H1 (cell line): ENCODE results near the gene PPM1M. TPM values are rescaled to one million over a fixed set of nuclear protein-coding genes. Genes with fewer than 3 reads are reported as not detected.

Experiments
- CTCF ChIA-PET: fragments of 300-600 bp; sonication (Branson Sonifier 250); formaldehyde crosslinking; loops from one replicate; lab custom pipeline; 2021; ENCODE audit not compliant: partially characterized antibody; lab: Charles Lee
- POLR2A ChIA-PET: fragments of 300-600 bp; sonication (Branson Sonifier 250); formaldehyde crosslinking; loops from one replicate; lab custom pipeline; 2021; ENCODE audit warnings: inconsistent platforms; ENCODE audit not compliant: partially characterized antibody; lab: Charles Lee
- DNase-seq, 2 experiments: peaks; one replicate each; pipeline versions ENCODE4 v3.0.0 to v3.0.0-alpha.2; 2010 to 2022; ENCODE audit warnings: low spot score in 2 of 2, low read depth in 1 of 2, mixed read lengths in 1 of 2
- FAIRE-seq: peaks from 2 replicates; lab custom pipeline; 2011; peaks lifted over from hg19 to GRCh38; lab: Jason Lieb, UNC
- H2AFZ ChIP-seq: 2 replicates; pipeline ENCODE4 v1.8.1; 2012; ENCODE audit warnings: low read length, inconsistent platforms
- H2AK5ac ChIP-seq: 2 replicates; pipeline ENCODE4 v1.6.1; 2013; ENCODE audit warnings: low read depth, low read length
- H2BK120ac ChIP-seq: replicated peaks from 2 replicates; pipeline ENCODE3; 2013; ENCODE audit warnings: low read depth, low read length, inconsistent platforms
- H2BK12ac ChIP-seq: 2 replicates; pipeline ENCODE4 v1.6.1; 2013; ENCODE audit warnings: low read depth, low read length
- H2BK15ac ChIP-seq: 2 replicates; pipeline ENCODE4 v1.6.1; 2013; ENCODE audit warnings: low read length
- H2BK20ac ChIP-seq: 2 replicates; pipeline ENCODE4 v1.6.1; 2013; ENCODE audit warnings: low read length
- H2BK5ac ChIP-seq: 2 replicates; pipeline ENCODE4 v1.6.1; 2013; ENCODE audit warnings: low read depth, low read length
- H3K14ac ChIP-seq: 2 replicates; pipeline ENCODE4 v1.6.1; 2013; ENCODE audit warnings: inconsistent platforms; ENCODE audit not compliant: insufficient read length
- H3K18ac ChIP-seq: 2 replicates; pipeline ENCODE4 v1.6.1; 2013; ENCODE audit warnings: low read length; ENCODE audit errors: extremely low read depth
- H3K23ac ChIP-seq: 2 replicates; pipeline ENCODE4 v1.6.1; 2013; ENCODE audit warnings: inconsistent platforms; ENCODE audit not compliant: insufficient read length
- H3K23me2 ChIP-seq: 2 replicates; pipeline ENCODE4 v1.6.1; 2013; ENCODE audit warnings: low read depth, low read length
- H3K27ac ChIP-seq: 2 replicates; pipeline ENCODE4 v1.6.1; 2011; ENCODE audit warnings: low read depth, low read length, inconsistent platforms
- H3K27me3 ChIP-seq, 4 experiments: replicated peaks in 1 of 4; 1 replicate in 1 of 4; 2 replicates in 3 of 4; pipeline versions ENCODE4 v1.6.1 to v1.8.1; 2011 to 2013; ENCODE audit warnings: low read length in 3 of 4, mild to moderate bottlenecking in 3 of 4, inconsistent platforms in 2 of 4, mixed read lengths in 2 of 4, moderate library complexity in 1 of 4; ENCODE audit not compliant: control insufficient read depth in 3 of 4, insufficient read depth in 3 of 4; ENCODE audit errors: extremely low read depth in 1 of 4
- H3K36me3 ChIP-seq, 4 experiments: 2 replicates each; pipeline versions ENCODE4 v1.6.1 to v1.8.1; 2011 to 2013; ENCODE audit warnings: mild to moderate bottlenecking in 4 of 4, low read length in 3 of 4, moderate library complexity in 2 of 4, control low read depth in 1 of 4, inconsistent platforms in 1 of 4; ENCODE audit not compliant: insufficient read depth in 4 of 4, control insufficient read depth in 2 of 4
- H3K4ac ChIP-seq: replicated peaks from 2 replicates; pipeline ENCODE3; 2013; ENCODE audit warnings: low read length, low read depth, mixed read lengths, inconsistent platforms; ENCODE audit not compliant: insufficient read length
- H3K4me1 ChIP-seq, 4 experiments: replicated peaks in 1 of 4; 1 replicate in 1 of 4; 2 replicates in 3 of 4; pipeline versions ENCODE4 v1.6.1 to v1.8.1; 2011 to 2013; ENCODE audit warnings: low read length in 3 of 4, inconsistent platforms in 2 of 4, mixed read lengths in 1 of 4; ENCODE audit not compliant: insufficient read depth in 4 of 4, control insufficient read depth in 3 of 4
- H3K4me2 ChIP-seq, 2 experiments: 2 replicates each; pipeline versions ENCODE4 v1.6.1 to v1.8.1; 2011 to 2013; ENCODE audit warnings: low read depth in 2 of 2, low read length in 2 of 2, control low read depth in 1 of 2, inconsistent platforms in 1 of 2, mild to moderate bottlenecking in 1 of 2; ENCODE audit not compliant: insufficient read depth in 1 of 2
- H3K4me3 ChIP-seq, 4 experiments: fragments of 200-600, 300-600 bp in 1 of 4; sonication (generic), shearing (Covaris generic), sonication (Bioruptor Twin) in 1 of 4; 2 replicates each; pipeline versions ENCODE4 v1.5.1 to v1.8.1; 2011 to 2016; ENCODE audit warnings: low read length in 4 of 4, low read depth in 3 of 4, control low read depth in 2 of 4, inconsistent platforms in 2 of 4, mild to moderate bottlenecking in 2 of 4, mixed read lengths in 1 of 4, moderate library complexity in 1 of 4; ENCODE audit not compliant: insufficient read depth in 2 of 4; ENCODE audit errors: extremely low read depth in 1 of 4
- H3K56ac ChIP-seq: replicated peaks from 2 replicates; pipeline ENCODE3; 2013; ENCODE audit warnings: low read depth, mild to moderate bottlenecking, mixed read lengths, low read length, inconsistent platforms; ENCODE audit not compliant: insufficient read length
- H3K79me1 ChIP-seq: 2 replicates; pipeline ENCODE4 v1.6.1; 2013; ENCODE audit warnings: low read depth, low read length, control low read depth
- H3K79me2 ChIP-seq, 2 experiments: 2 replicates each; pipeline versions ENCODE4 v1.6.1 to v1.8.1; 2012 to 2013; ENCODE audit warnings: low read length in 2 of 2, mild to moderate bottlenecking in 2 of 2, inconsistent platforms in 1 of 2; ENCODE audit not compliant: insufficient read depth in 2 of 2, control insufficient read depth in 1 of 2
- H3K9ac ChIP-seq, 4 experiments: replicated peaks in 1 of 4; 1 replicate in 1 of 4; 2 replicates in 3 of 4; pipeline versions ENCODE4 v1.6.1 to v1.8.1; 2011 to 2013; ENCODE audit warnings: low read depth in 3 of 4, low read length in 3 of 4, control low read depth in 2 of 4, mild to moderate bottlenecking in 2 of 4, moderate library complexity in 2 of 4, inconsistent platforms in 1 of 4; ENCODE audit errors: extremely low read depth in 1 of 4
- H3K9me3 ChIP-seq, 2 experiments: 2 replicates each; pipeline versions ENCODE4 v1.6.1 to v1.8.1; 2012 to 2013; ENCODE audit warnings: mild to moderate bottlenecking in 2 of 2, moderate library complexity in 2 of 2, control low read depth in 1 of 2, inconsistent platforms in 1 of 2, low read depth in 1 of 2, low read length in 1 of 2, mixed read lengths in 1 of 2; ENCODE audit not compliant: insufficient read depth in 2 of 2
- H4K20me1 ChIP-seq, 2 experiments: replicated peaks in 1 of 2; 2 replicates each; pipeline versions ENCODE3 to v1.8.1; 2011 to 2013; ENCODE audit warnings: inconsistent platforms in 2 of 2, low read length in 2 of 2, mild to moderate bottlenecking in 1 of 2; ENCODE audit not compliant: insufficient read depth in 2 of 2, control insufficient read depth in 1 of 2
- H4K5ac ChIP-seq: 2 replicates; pipeline ENCODE4 v1.6.1; 2013; ENCODE audit warnings: low read length, low read depth, mixed read lengths, inconsistent platforms; ENCODE audit not compliant: insufficient read length
- H4K8ac ChIP-seq: 2 replicates; pipeline ENCODE4 v1.8.0; 2013; ENCODE audit warnings: mild to moderate bottlenecking, moderate library complexity, low read length, inconsistent platforms; ENCODE audit not compliant: insufficient read depth; ENCODE audit errors: extremely low read depth
- H4K91ac ChIP-seq: replicated peaks from 2 replicates; pipeline ENCODE3; 2013; ENCODE audit warnings: low read length, mixed read lengths, inconsistent platforms; ENCODE audit not compliant: insufficient read length
- BRCA1 ChIP-seq: IDR thresholded peaks from 2 replicates; pipeline ENCODE4 v1.6.1; 2012; ENCODE audit warnings: low read depth, low read length, improper control_type of control experiment
- CBX5 ChIP-seq: fragments of 300-800, 300-1000 bp; sonication (generic); IDR thresholded peaks from 2 replicates; pipeline ENCODE4 v1.7.1; 2016; ENCODE audit warnings: antibody characterized with exemption, low read length, low read depth
- EGR1 ChIP-seq: IDR thresholded peaks from 2 replicates; pipeline ENCODE4 v1.6.1; 2011; ENCODE audit warnings: low read depth, low read length, borderline replicate concordance
- GABPA ChIP-seq: IDR thresholded peaks from 2 replicates; pipeline ENCODE4 v1.6.1; 2011; ENCODE audit warnings: mild to moderate bottlenecking, low read length, moderate library complexity, borderline replicate concordance; ENCODE audit not compliant: insufficient read depth
- HDAC2 ChIP-seq, 2 experiments: fragments of 300-600 bp in 1 of 2; sonication (generic) in 1 of 2; IDR thresholded peaks; 2 replicates each; pipeline ENCODE4 v1.6.1; 2011 to 2012; ENCODE audit warnings: low read depth in 2 of 2, low read length in 2 of 2, mild to moderate bottlenecking in 2 of 2, moderate library complexity in 2 of 2, borderline replicate concordance in 1 of 2, inconsistent platforms in 1 of 2
- HDAC6 ChIP-seq: IDR thresholded peaks from one replicate; pipeline ENCODE4 v1.7.1; 2012; ENCODE audit warnings: low read depth, mild to moderate bottlenecking, inconsistent platforms, low read length, moderate library complexity
- JUN ChIP-seq: IDR thresholded peaks from 2 replicates; pipeline ENCODE4 v1.6.1; 2011; ENCODE audit warnings: low read depth, mild to moderate bottlenecking, improper control_type of control experiment, low read length
- RAD21 ChIP-seq, 2 experiments: IDR thresholded peaks in 1 of 2; conservative IDR thresholded peaks in 1 of 2; 2 replicates each; pipeline ENCODE4 v1.6.1; 2011; ENCODE audit warnings: low read depth in 2 of 2, low read length in 2 of 2, improper control_type of control experiment in 1 of 2, inconsistent platforms in 1 of 2, mild to moderate bottlenecking in 1 of 2, moderate library complexity in 1 of 2
- RFX5 ChIP-seq: IDR thresholded peaks from 2 replicates; pipeline ENCODE4 v1.6.1; 2011; ENCODE audit warnings: low read depth, low read length, improper control_type of control experiment, borderline replicate concordance
- SRF ChIP-seq: IDR thresholded peaks from 2 replicates; pipeline ENCODE4 v1.6.1; 2011; ENCODE audit warnings: mild to moderate bottlenecking, low read depth, low read length, moderate library complexity
- WGBS, 2 experiments: shearing (Covaris generic) in 1 of 2; methylation state at CpG; one replicate each; pipeline versions ENCODE4 v1.1.6 to v1.1.7; 2013 to 2015; ENCODE audit warnings: low lambda C conversion rate in 2 of 2, mixed read lengths in 2 of 2, inconsistent platforms in 1 of 2, low coverage in 1 of 2, missing lambda C conversion rate in 1 of 2; ENCODE audit not compliant: insufficient replicate concordance in 2 of 2, insufficient coverage in 1 of 2, insufficient read length in 1 of 2; ENCODE audit errors: extremely low coverage in 1 of 2, missing lambda C conversion rate in 1 of 2; 5-methylcytosine and 5-hydroxymethylcytosine counted together
- polyA plus RNA-seq, 7 experiments: library from polyadenylated mRNA; depleted of rRNA in 3 of 7; stranded (reverse) in 5 of 7; unstranded in 2 of 7; fragments of >200 nt in 5 of 7; fragments of 200-250 nt in 2 of 7; gene quantifications; 1 replicate in 5 of 7; 2 replicates in 1 of 7; 4 replicates in 1 of 7; pipeline versions ENCODE4 v1.2.1 to v1.2.3, GENCODE V29; 2011 to 2013; ENCODE audit warnings: missing spikeins in 2 of 7, mixed read lengths in 2 of 7
- total RNA-seq: library from RNA; stranded (reverse); fragmentation: NEBNext Ultra II Directional; extraction: Animal tissue kit (Norgen Biotek cat#: 25700); gene quantifications from 2 replicates; pipeline ENCODE4 v1.2.1, GENCODE V29; 2021
- TF ChIP-seq, protein P1 (sequence below), 3 experiments: IDR thresholded peaks; 1 replicate in 2 of 3; 2 replicates in 1 of 3; pipeline versions ENCODE4 v1.5.1 to v1.6.1; 2011; ENCODE audit warnings: low read length in 3 of 3, mild to moderate bottlenecking in 3 of 3, inconsistent platforms in 2 of 3, low read depth in 1 of 3, moderate library complexity in 1 of 3; ENCODE audit not compliant: insufficient read depth in 1 of 3; ENCODE audit errors: control extremely low read depth in 1 of 3

PPM1M gene
- total and polyA plus RNA-seq, 2 of the 8 experiments (the other 6 are each of a cell fraction or from before 2014, with no cell fraction given), result 5.2 to 6.3 TPM

DNA sequence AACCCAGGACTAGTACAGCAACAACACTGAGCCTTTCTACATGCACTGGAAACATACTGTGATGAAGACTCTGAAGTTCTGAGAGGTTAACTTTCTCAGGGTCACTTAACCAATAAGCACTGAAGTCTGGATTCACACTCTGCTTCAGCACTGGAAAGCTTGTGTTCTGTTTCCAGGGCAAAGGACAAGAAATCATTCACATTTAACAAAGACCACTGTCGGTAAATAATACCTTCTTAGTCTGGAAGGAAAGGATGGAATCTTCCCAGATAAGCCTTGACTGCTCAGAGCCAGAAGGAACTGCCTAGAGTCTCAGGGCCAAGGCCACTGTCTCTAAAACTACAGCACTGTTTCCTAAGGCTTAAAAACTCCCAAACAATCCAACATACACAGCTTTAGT is 37.7 kb downstream of the PPM1M start:
- Histone ChIP-seq H3K79me2 (no peaks in the 10 kb centered on the region), H2BK120ac (no peak overlapping the region), H3K4me3 (no peak overlapping the region), H3K9me3 (no peaks in the 10 kb centered on the region), H4K5ac (no peak overlapping the region), H3K9ac (no peak overlapping the region), H4K8ac (no peak overlapping the region), H3K18ac (no peak overlapping the region), H3K4me2 (no peak overlapping the region), H3K23ac (no peak overlapping the region), H2BK5ac (no peak overlapping the region), H2BK15ac (no peak overlapping the region), H3K23me2 (peaks cover 5% of the 10 kb centered on the region; the same call in 1 of the 2 replicates), H3K56ac (no peak overlapping the region), H3K4me1 (peaks cover 0 to 3% (median 2%) of the 10 kb centered on the region in 4 experiments; a peak in 4 of 7 replicates), H3K4ac (no peak overlapping the region), H4K91ac (no peak overlapping the region), H3K79me1 (no peaks in the 10 kb centered on the region; the same call in 1 of the 2 replicates), H3K27me3 (no peaks in the 10 kb centered on the region), H3K14ac (no peak overlapping the region), H2BK12ac (no peak overlapping the region), H3K36me3 (no peaks in the 10 kb centered on the region), H2BK20ac (no peak overlapping the region), H3K27ac (no peak overlapping the region), H4K20me1 (no peaks in the 10 kb centered on the region), H2AK5ac (no peak overlapping the region), H2AFZ (no peak overlapping the region)
- WGBS, 2 experiments, result 94% methylated on average over 1 of the region's 1 CpG; no CpG with 5 or more reads in 1 of the 2 experiments
- DNase-seq (no peak), FAIRE-seq (no peak)
- CTCF ChIA-PET, result interaction anchor here (1.0 to 3.1 kb wide), 6 partner anchors 14 to 105 kb away, joined by 3 to 11 read pairs (median 6); no protein-coding TSS in a partner anchor
- POLR2A ChIA-PET, result interaction anchor here (1.2 to 1.5 kb wide), 2 partner anchors 34 to 47 kb away, joined by 3 to 4 read pairs; no protein-coding TSS in a partner anchor
- TF ChIP-seq JUN (no peak), GABPA (no peak), RFX5 (no peak), HDAC6 (no peak), SRF (no peak), EGR1 (no peak), BRCA1 (no peak), HDAC2 (IDR thresholded peaks at IDR 0.05; ENCODE audit: borderline replicate concordance in 1 of 2, low read depth in 2 of 2, low read length in 2 of 2) (no peak), RAD21 (IDR thresholded peaks at IDR 0.05 in 1 of 2, conservative IDR thresholded peaks at IDR 0.05 in 1 of 2; ENCODE audit: low read depth in 2 of 2, low read length in 2 of 2) (no peak), CBX5 (no peak)
- TF ChIP-seq, protein P1, sequence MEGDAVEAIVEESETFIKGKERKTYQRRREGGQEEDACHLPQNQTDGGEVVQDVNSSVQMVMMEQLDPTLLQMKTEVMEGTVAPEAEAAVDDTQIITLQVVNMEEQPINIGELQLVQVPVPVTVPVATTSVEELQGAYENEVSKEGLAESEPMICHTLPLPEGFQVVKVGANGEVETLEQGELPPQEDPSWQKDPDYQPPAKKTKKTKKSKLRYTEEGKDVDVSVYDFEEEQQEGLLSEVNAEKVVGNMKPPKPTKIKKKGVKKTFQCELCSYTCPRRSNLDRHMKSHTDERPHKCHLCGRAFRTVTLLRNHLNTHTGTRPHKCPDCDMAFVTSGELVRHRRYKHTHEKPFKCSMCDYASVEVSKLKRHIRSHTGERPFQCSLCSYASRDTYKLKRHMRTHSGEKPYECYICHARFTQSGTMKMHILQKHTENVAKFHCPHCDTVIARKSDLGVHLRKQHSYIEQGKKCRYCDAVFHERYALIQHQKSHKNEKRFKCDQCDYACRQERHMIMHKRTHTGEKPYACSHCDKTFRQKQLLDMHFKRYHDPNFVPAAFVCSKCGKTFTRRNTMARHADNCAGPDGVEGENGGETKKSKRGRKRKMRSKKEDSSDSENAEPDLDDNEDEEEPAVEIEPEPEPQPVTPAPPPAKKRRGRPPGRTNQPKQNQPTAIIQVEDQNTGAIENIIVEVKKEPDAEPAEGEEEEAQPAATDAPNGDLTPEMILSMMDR (IDR thresholded peaks at IDR 0.05; ENCODE audit: control extremely low read depth in 1 of 3, insufficient read depth in 1 of 3, low read depth in 1 of 3, low read length in 3 of 3), result no peak
